ENCODE results near the gene POLD3. TPM values are rescaled to one million over a fixed set of nuclear protein-coding genes. Genes with fewer than 3 reads are reported as not detected.
"Not testable (repeated sequence)": the region's sequence is repeated elsewhere in the genome, so short reads cannot be mapped to it uniquely, and the experiment has no call there.

Gene POLD3
- total RNA-seq, 3 donors from 2014 or later (not counting 1 experiment from before 2014, with no cell fraction given), result 9.4 to 10.6 (median 9.6) TPM

- H3K27ac Mint-ChIP-seq, result no peak overlapping the region
- no peaks in the 10 kb centered on the region for H3K4me1 Mint-ChIP-seq
- WGBS (ENCODE audit: insufficient coverage), result 93% methylated on average over 2 of the region's 2 CpGs
Observed at GRCh38 chr11:74650498-74650897, 58.1 kb downstream of the POLD3 start.

GRCh38 chr11:74654976-74655375 lies 62.6 kb downstream of the POLD3 start:
- Mint-ChIP-seq H3K4me1 (no peaks in the 10 kb centered on the region), H3K36me3 (peaks cover 4% of the 10 kb centered on the region)

More at GRCh38 chr11:74650498-74650897, 58.1 kb downstream of the POLD3 start:
- H3K4me3 ChIP-seq (ENCODE audit: low read length), result no peak overlapping the region
- Mint-ChIP-seq H3K9me3 (no peaks in the 10 kb centered on the region), H3K27me3 (ENCODE audit: low read depth in 2 of 2) (no peaks in the 10 kb centered on the region), H3K4me3 (no peak overlapping the region), H3K36me3 (peaks cover 4% of the 10 kb centered on the region)
- no peak overlapping the region for H3K27ac ChIP-seq (ENCODE audit: low read length)
- ATAC-seq (no peak), DNase-seq (no peak)
- H3K4me1 ChIP-seq (ENCODE audit: control insufficient read depth, insufficient read depth, low read length), result no peaks in the 10 kb centered on the region
- no peaks in the 10 kb centered on the region for H3K9me3 ChIP-seq (ENCODE audit: control insufficient read depth, insufficient read depth, low read length)
- H3K36me3 ChIP-seq (ENCODE audit: control insufficient read depth, insufficient read depth, low read length), result no peaks in the 10 kb centered on the region
- intact Hi-C loops (cut with micrococcal nuclease), result no loop called here
- TF ChIP-seq CTCF (IDR thresholded peaks at IDR 0.05), result no peak
- no peaks in the 10 kb centered on the region for H3K27me3 ChIP-seq (ENCODE audit: control insufficient read depth, insufficient read depth, low read length)

GRCh38 chr11:74659124-74659523 lies 66.7 kb downstream of the POLD3 start:
- intact Hi-C loops (cut with micrococcal nuclease); H3K4me3 ChIP-seq (ENCODE audit: low read length); H3K4me1 Mint-ChIP-seq; H3K36me3 Mint-ChIP-seq; H3K9me3 Mint-ChIP-seq; H3K36me3 ChIP-seq (ENCODE audit: control insufficient read depth, insufficient read depth, low read length); H3K9me3 ChIP-seq (ENCODE audit: control insufficient read depth, insufficient read depth, low read length); H3K4me3 Mint-ChIP-seq; ATAC-seq; H3K4me1 ChIP-seq (ENCODE audit: control insufficient read depth, insufficient read depth, low read length); H3K27ac ChIP-seq (ENCODE audit: low read length); H3K27me3 ChIP-seq (ENCODE audit: control insufficient read depth, insufficient read depth, low read length); H3K27ac Mint-ChIP-seq; H3K27me3 Mint-ChIP-seq (ENCODE audit: low read depth in 2 of 2); DNase-seq: not testable (repeated sequence)
- WGBS (ENCODE audit: insufficient coverage), result 49% methylated on average over 4 of the region's 4 CpGs

More at GRCh38 chr11:74654976-74655375, 62.6 kb downstream of the POLD3 start:
- no peak overlapping the region for H3K27ac Mint-ChIP-seq
- intact Hi-C loops (cut with micrococcal nuclease), result no loop called here
- H3K4me3 Mint-ChIP-seq, result no peak overlapping the region
- H3K4me3 ChIP-seq (ENCODE audit: low read length), result no peak overlapping the region
- H3K27me3 ChIP-seq (ENCODE audit: control insufficient read depth, insufficient read depth, low read length), result no peaks in the 10 kb centered on the region
- no peaks in the 10 kb centered on the region for H3K9me3 ChIP-seq (ENCODE audit: control insufficient read depth, insufficient read depth, low read length)
- H3K27me3 Mint-ChIP-seq (ENCODE audit: low read depth in 2 of 2), result no peaks in the 10 kb centered on the region
- no peak for TF ChIP-seq CTCF (IDR thresholded peaks at IDR 0.05)
- no peak for DNase-seq
- H3K36me3 ChIP-seq (ENCODE audit: control insufficient read depth, insufficient read depth, low read length), result no peaks in the 10 kb centered on the region
- H3K9me3 Mint-ChIP-seq, result no peaks in the 10 kb centered on the region
- H3K27ac ChIP-seq (ENCODE audit: low read length), result no peak overlapping the region
- no peaks in the 10 kb centered on the region for H3K4me1 ChIP-seq (ENCODE audit: control insufficient read depth, insufficient read depth, low read length)
- 93% methylated on average over 4 of the region's 5 CpGs for WGBS (ENCODE audit: insufficient coverage)
- ATAC-seq, result no peak

GRCh38 chr11:74662487-74663103 lies 70.2 kb downstream of the POLD3 start:
- Mint-ChIP-seq H3K27me3 (ENCODE audit: low read depth in 2 of 2) (no peaks in the 10 kb centered on the region), H3K9me3 (peaks cover 0 to 4% of the 10 kb centered on the region in 2 donors), H3K4me3 (no peak overlapping the region), H3K27ac (no peak overlapping the region), H3K36me3 (peaks cover 10% of the 10 kb centered on the region), H3K4me1 (no peaks in the 10 kb centered on the region)
- H3K27ac ChIP-seq (ENCODE audit: low read length), result no peak overlapping the region
- H3K4me3 ChIP-seq (ENCODE audit: low read length), result no peak overlapping the region
- intact Hi-C loops (cut with micrococcal nuclease), result no loop called here
- H3K4me1 ChIP-seq (ENCODE audit: control insufficient read depth, insufficient read depth, low read length), result no peaks in the 10 kb centered on the region
- no peaks in the 10 kb centered on the region for H3K27me3 ChIP-seq (ENCODE audit: control insufficient read depth, insufficient read depth, low read length)
- ATAC-seq, result no peak
- DNase-seq, result no peak
- no peaks in the 10 kb centered on the region for H3K36me3 ChIP-seq (ENCODE audit: control insufficient read depth, insufficient read depth, low read length)
- 100% methylated on average over 4 of the region's 4 CpGs for WGBS (ENCODE audit: insufficient coverage)
- TF ChIP-seq CTCF (IDR thresholded peaks at IDR 0.05), result no peak
- no peaks in the 10 kb centered on the region for H3K9me3 ChIP-seq (ENCODE audit: control insufficient read depth, insufficient read depth, low read length)
